ENCODE results near the gene TPRX1.
"Not testable (repeated sequence)": the region's sequence is repeated elsewhere in the genome, so short reads cannot be mapped to it uniquely, and the experiment has no call there.

The TPRX1 gene

DNA sequence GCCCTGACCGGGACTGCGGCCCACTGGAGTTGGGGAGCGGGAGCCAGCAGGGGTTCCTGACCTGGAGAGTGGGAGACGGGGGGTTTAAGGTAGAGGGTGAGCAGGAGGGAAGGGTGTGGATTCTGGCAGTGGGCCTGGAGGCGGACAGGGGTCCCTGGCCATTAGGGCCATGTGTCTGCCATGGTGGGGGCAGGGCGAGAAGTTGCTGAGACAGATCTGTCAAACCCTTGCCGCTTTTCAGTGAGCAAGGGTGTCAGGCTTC, 38.1 kb downstream of the TPRX1 start:
- no peak for DNase-seq

DNA sequence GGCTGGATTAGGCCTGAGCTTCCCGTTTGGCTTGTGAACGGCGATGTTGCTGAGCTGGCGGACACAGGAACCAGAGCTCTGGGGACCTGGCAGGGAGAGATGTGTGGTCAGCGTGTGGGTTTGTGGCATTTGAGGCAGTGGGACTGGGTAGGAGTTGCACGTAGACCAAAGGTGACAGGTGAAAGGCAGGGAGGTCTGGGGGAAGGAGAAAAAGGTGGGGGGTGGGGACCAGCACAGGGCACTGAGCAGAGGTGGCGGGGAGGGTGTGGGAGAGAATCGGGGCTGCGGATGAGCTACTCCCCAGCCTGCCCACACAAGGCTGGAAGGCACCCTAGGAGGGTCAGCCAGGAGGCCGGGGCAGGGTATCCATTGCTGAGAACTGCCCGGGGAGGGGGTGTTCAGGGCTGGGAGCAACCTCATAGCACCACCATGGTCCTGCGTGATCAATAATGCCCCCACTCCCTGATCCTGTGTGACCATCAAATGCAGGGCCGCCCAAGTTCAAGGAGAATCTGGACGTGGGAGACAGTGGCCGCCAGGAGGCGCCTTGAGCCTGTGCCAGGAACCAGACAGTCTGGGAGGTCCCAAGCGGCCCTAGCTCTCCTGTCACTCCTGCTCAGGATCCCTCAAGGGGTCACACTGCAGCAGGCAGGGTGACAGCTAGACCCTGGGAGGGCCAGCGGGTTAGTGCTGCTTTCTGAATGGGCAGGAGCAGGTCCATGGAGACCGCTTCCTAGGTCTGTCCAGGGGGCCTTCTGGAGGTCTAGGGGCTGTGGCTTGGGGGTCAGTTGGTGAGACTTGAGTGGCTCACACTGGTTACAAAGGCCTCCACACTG, 38.6 kb downstream of the TPRX1 start:
- DNase-seq, result peak; percentile 24

DNA sequence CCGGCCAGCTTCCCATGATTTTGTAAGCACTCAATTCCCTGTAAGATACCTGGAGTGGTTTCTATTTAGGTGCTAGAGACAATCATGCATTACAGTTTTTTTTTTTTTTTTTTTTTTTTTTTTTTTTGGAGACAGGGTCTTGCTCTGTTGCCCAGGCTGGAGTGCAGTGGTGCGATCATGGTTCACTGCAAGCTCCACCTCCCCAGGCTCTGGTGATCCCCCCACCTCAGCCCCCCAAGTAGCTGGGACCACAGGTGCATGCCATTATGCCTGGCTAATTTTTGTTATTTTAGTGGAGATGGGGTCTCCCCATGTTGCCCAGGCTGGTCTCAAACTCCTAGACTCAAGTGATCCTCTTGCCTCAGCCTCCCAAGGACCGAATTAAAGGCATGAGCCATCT, 39.6 kb downstream of the TPRX1 start:
- DNase-seq, result not testable (repeated sequence)

DNA sequence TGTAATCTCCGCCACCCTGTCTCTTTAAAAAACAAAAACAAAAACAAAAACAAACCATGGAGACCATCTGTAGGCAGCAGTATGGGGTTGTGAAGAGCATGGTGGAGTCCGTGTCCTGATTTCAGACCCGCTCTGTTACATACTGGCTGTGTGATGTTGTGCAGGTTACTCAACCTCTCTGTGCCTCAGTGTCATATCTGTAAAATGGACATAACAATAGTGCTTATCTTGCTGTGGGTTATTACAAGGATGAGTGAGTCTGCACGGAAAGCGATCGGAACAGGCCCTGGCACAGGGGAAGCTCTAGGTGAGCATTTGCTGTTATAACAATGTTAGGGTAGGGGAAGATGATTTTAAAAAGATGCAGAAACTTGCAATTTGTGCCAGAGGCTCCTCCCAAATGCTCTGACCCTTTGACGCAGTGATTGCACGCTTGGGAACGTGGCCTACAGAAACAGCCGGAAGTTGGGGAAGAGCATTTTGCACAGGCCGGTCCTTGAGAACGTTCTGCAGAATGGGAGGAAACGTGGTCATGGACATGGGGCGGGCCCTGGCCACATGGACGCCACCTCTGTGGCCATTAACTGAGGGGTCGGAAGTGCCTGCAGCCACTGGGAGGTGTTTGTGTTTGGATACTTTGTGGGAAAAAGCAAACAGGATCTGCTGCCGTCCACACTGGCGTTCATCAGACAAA, 41.6 kb downstream of the TPRX1 start:
- DNase-seq, result no peak

DNA sequence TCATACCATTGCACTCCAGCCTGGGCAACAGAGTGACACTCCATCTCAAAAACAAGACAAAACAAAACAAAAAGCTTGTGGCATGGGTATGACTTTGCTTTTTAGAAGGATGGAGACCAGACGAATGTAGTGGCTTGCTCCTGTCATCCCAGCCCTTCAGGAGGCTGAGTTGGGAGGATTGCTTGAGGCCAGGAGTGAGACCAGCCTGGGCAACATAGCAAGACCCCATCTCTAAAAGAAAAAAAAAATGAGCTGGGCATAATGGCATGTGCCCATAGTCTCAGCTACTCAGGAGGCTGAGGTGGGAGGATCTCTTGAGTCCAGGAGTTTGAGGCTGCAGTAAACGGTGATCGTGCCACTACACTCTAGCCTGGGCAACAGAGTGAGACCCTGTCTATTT, 42.2 kb downstream of the TPRX1 start:
- no peak for DNase-seq

DNA sequence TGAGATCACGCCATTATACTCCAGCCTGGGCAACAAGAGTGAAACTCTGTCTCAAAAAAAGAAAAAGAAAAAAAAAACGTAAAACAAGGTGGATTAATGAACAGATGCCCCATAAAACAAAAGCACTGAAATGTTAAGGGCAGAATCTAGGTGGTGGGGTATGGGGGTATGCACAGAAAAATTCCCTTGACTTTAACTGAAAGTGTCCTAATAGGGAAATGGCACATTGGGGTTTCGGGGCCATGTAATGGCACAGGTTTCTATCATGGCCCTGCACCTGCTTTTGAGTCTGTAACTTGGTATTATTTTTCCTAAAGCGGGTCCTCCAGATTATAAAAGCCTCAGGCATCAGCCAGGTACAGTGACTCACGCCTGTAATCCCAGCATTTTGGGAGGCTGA, 42.8 kb downstream of the TPRX1 start:
- no peak for DNase-seq

DNA sequence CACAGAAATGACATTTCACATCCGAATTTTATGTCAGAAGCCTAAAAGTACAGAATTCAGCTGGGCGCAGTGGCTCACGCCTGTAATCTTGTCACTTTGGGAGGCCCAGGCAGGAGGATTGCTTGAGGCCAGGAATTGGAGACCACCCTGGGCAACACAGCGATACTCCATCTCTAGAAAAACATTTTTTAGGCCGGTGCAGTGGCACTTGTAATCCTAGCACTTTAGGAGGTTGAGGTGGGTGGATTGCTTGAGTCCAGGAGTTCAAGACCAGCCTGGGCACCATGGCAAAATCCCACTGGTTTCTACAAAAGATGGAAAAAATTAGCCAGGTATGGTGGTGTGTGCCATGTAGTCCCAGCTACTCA, 43.7 kb downstream of the TPRX1 start:
- DNase-seq, result no peak

DNA sequence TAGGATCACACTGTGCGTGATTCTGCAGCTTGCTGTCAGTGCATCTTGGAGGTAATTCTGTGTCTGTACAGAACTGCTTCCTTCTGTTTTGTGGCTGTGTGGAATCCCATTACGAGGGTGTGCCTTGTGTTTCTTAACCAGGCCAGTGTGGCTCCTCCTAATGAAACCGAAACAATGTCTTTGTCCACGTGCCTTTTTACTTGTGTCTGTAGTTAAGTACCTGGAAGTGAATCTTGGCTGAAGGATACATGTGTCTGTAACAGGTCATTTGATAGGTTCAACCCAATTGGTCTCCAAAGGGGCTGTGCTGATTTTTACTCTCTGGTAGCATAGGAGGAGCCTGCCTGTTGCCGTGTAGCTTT, 45.9 kb downstream of the TPRX1 start:
- no peak for DNase-seq

DNA sequence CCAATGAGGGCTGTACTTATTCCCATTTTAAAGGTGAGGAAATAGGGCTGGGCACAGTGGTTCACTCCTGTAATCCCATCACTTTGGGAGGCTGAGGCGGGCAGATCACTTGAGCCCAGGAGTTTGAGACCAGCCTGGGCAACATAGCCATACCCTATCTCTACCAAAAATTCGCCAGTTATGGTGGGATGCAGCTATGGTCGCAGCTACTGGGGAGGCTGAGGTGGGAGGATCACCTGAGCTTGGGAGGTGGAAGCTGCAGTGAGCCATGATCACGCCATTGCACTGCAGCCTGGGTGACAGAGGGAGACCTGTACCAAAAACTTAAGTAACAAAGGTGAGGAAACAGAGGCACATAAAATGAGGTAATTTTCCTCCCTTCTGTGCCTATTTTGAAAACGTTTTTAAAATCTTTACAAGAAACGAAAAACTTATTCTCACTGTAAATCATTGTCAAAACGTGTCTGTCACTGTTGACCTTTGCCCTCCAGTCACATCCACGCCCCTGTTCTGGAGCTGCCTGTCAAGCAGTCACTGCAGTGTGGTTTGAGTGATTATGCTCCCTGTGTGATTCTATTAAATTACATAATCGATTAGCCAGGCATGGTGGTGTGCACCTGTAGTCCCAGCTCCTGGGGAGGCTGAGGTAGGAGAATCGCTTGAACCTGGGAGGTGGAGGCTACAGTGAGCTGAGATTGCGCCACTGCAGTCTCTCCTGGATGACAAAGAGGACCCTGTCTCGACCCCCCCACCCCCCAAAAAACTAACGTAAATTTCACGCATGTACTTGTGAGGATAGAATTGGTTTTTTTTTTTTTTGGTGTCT, 46.5 kb downstream of the TPRX1 start:
- no peak for DNase-seq

DNA sequence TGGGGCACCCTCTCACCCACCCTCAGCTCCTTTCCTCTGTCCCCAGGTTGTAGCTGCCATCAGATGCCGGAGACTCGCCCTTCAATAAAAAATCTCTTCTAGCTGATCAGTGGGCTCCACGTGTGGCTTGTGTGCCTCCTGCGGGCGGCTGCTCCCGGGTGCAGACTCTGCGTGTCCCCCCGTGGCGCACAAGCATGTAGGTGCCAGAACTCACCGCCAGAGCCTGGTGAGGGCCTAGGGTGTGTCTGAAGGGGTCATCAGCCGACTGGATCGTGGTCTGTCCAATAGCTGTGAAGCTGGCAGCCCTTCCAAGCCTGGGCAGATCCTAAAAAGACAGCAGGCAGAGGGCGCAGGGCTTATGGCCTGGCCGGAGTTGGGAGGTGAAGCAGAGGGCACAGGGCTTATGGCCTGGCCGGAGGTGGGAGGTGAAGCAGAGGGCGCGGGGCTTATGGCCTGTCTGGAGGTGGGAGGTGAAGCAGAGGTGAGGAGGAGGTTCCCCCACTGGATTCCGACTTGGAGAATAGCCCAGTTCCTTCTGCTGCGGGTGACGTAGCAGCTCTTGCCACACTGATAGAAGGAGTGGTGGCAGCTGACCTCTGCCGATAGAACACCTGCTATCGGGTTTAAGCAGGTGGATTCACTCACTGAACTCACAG, 47.3 kb downstream of the TPRX1 start:
- DNase-seq, result no peak

DNA sequence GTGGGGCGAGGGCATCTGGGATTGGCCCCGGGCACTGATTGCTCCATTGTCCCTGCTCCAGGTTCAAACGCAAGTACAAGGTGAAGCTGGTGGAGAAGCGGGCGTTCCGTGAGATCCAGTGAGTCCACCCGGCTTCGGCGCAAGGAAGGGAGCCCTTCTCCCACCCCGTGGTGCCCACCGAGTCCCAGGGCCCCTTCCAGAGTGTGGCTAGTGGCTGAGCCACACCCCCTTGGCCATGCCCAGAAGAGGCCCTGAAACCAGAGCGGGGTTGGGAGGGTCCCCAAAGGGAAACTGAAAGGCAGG, 47.8 kb downstream of the TPRX1 start:
- DNase-seq, result no peak

DNA sequence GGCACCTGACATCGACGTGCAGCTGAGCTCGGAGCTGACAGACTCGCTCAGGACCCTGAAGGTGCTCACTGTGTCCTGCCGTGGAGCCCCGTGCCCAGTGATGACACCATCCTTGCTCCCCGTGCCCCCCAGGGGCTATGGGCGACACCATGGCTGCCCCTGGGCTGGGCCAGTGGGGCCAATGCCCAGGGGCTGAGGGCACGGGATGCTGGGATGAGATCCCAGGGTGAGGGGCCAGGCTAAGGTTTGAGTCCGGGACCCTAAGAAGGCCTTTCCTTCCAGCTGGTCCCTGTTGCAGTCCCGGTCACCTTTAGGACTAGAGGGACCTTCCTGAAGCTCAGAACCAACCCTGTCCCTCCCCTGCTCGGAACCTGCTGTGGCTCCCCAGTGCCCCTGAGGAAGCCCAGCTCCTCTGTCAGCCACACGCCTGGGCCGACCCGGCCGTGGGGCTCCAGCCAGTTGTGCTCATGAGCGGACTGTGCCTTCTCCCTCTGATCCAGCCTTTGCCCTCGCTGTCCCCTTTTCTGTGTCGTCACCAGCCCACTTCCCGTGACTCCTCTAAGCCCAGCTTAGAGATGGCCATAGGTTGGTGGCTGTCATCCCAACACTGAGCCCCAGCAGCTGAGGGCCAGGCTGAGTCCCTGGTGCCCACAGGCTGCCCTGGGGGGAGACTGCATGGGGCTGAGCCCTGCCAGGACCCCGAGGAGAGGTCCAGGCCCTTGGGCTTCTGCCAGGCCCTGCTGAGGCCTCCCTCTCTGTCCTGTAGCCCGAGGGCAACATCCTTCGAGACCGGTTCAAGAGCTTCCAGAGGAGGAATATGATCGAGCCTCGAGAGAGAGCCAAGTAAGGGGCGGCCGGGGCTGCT, 48.4 kb downstream of the TPRX1 start:
- DNase-seq, result no peak

DNA sequence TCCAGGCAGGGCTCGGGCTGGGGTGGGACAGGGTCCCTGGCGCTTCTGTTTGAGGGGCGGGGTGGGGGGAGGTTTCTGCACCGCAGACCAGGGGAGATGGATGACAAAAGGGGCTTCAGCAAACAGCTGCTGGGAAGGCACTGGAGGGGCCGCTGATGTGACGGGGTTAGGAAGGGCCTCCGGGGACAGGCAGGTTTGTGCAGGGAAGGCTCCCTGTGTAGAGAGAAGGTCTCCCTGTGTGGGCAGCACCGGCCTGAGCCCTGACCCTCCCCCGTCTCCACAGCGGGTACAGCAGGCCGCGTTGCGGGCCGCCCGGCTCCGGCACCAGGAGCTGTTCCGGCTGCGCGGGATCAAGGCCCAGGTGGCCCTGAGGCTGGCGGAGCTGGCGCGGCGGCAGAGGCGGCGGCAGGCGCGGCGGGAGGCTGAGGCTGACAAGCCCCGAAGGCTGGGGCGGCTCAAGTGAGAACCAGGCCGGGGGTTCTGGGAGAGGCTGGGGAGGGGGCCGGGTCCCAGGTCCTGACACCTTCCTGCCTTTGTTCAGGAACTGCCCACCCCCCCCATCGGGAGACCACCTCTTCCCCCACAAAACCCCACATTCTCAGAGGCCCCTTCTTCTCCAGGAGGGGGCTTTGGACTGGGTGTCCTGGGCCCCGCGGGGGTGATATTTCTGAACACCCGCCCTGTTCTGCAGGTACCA, 49.1 kb downstream of the TPRX1 start:
- DNase-seq, result no peak

DNA sequence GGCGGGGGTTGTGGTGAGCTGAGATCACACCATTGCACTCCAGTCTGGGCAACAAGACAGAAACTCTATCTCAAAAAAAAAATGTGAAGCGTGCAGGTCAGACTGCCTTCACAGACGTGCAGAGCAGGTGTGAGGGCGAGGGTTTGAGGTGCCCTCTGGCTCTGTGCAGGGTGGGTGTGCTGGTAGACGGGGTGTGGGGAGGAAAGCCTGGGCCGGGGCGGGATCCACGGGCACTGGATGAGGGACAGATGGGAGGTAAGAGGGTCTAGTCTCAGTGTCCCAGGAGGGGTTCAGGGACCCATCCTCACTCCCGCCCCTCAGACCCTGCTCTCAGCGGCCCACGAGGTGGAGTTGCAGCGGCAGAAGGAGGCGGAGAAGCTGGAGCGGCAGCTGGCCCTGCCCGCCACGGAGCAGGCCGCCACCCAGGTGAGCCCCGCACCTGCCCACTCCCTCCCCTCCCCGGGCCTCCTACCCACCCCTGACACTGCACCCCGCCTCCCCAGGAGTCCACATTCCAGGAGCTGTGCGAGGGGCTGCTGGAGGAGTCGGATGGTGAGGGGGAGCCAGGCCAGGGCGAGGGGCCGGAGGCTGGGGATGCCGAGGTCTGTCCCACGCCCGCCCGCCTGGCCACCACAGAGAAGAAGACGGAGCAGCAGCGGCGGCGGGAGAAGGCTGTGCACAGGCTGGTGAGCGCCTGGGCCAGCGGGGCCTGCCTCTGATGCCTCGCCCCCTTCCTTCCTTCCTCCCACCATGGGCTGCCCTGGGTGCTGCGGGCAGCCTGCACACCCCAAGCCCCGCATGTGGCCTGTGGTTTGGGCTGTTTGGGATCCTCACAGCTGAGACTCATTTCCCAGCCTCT, 49.9 kb downstream of the TPRX1 start:
- no peak for DNase-seq

DNA sequence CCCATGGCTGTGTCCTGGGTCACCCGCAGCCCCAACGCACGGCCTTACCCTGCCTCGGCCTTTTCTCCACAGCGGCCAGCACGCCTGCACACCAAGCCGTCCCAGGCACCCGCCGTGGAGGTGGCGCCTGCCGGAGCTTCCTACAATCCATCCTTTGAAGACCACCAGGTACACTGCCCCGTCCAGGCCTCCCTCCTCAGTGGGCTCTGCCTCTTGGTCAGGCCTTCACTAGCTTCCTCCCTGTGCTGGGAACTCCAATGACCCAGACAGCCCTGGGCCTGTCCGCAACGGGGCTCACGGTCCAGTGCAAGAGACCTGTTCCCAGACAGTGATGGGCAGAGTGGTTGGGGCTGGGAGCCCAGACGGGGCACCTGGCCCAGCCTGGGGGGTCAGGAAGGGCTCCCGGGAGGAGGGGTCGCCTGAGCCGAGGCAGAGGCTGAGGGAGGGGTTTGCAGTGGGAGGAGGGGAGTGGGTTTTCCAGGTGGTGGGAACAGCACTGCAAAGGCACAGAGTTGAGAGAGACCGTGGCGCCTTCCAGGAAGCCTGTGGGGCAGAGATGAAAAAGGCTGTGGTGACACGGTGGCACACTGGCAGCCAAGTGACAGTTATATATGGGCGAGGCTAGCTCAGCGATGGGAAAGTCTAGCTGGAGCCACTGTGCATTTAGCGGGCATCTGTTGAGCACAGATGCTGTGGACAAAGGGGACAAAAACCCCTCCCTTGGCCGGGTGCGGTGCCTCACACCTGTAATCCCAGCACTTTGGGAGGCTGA, 51.7 kb downstream of the TPRX1 start:
- no peak for DNase-seq

All from AML-193 (cell line).